Transverse colon (tissue), 3 donors: ENCODE measurements around the gene CLASP2.

ENCODE experiments used
- CTCF ChIP-seq, 5 experiments: fragments of 200-600 bp in 3 of 5; fragments of 450-650 bp in 2 of 5; sonication (generic) in 3 of 5; IDR thresholded peaks; 1 replicate in 2 of 5; 2 replicates in 3 of 5; pipeline ENCODE4 v1.5.1; 2016 to 2017; ENCODE audit warnings: antibody characterized with exemption in 5 of 5, inconsistent platforms in 3 of 5, mild to moderate bottlenecking in 2 of 5, moderate library complexity in 1 of 5
- EP300 ChIP-seq: sonication (generic); formaldehyde crosslinking; IDR thresholded peaks from one replicate; pipeline ENCODE4 v1.6.1; 2017; ENCODE audit warnings: antibody characterized with exemption, low read depth

- TF ChIP-seq CTCF (IDR thresholded peaks at IDR 0.05) (no peak), EP300 (no peak)
These were observed 14.3 kb upstream of the CLASP2 start for GRCh38 chr3:33732394-33732793.
